Neural cell (in vitro differentiated cells): ENCODE data around the gene FNDC10.

Experiments used
- TAF1 ChIP-seq: IDR thresholded peaks from 2 replicates; pipeline ENCODE4 v1.6.1; 2012; ENCODE audit warnings: low read depth
- TF ChIP-seq, protein P1 (sequence below): fragments of 450-650 bp; IDR thresholded peaks from 2 replicates; pipeline ENCODE4 v1.5.1; 2014; ENCODE audit warnings: antibody characterized with exemption, mild to moderate bottlenecking, moderate library complexity; ENCODE audit not compliant: poor library complexity, severe bottlenecking

DNA sequence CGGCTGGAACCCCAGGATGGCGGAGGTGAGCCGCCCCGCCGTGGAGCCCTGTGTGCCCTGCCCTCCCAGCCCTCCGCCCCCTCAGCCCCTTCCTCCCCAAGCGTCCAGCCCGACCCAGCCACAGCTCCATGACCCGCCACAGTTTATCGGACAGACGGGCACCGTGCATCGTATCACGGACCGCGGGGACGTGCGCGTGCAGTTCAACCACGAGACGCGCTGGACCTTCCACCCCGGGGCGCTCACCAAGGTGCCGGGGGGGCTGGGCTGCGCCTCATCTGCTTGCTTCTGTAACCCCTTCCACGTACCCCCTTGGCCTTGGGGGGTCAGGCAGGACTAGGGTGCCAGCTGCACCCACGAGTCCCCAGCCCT, 25.5 kb upstream of the FNDC10 start:
- TF ChIP-seq, protein P1, sequence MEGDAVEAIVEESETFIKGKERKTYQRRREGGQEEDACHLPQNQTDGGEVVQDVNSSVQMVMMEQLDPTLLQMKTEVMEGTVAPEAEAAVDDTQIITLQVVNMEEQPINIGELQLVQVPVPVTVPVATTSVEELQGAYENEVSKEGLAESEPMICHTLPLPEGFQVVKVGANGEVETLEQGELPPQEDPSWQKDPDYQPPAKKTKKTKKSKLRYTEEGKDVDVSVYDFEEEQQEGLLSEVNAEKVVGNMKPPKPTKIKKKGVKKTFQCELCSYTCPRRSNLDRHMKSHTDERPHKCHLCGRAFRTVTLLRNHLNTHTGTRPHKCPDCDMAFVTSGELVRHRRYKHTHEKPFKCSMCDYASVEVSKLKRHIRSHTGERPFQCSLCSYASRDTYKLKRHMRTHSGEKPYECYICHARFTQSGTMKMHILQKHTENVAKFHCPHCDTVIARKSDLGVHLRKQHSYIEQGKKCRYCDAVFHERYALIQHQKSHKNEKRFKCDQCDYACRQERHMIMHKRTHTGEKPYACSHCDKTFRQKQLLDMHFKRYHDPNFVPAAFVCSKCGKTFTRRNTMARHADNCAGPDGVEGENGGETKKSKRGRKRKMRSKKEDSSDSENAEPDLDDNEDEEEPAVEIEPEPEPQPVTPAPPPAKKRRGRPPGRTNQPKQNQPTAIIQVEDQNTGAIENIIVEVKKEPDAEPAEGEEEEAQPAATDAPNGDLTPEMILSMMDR = no peak
- TF ChIP-seq TAF1 = no peak
